HG02885 (cell line): ENCODE results near the gene UNC93B1.

Experiments
- ATAC-seq: cut with Tn5 transposase; IDR thresholded peaks from one replicate; pipeline ENCODE4 v1.9.1; 2021; ENCODE audit warnings: mild to moderate bottlenecking; ENCODE audit not compliant: unreplicated experiment, poor library complexity

UNC93B1 gene

GRCh38 chr11:68040957-68041591 is 37.2 kb upstream of the UNC93B1 start:
- no peak for ATAC-seq

GRCh38 chr11:68040101-68040956 is 36.4 kb upstream of the UNC93B1 start:
- ATAC-seq: peak; percentile 59

GRCh38 chr11:68039526-68040086 is 35.7 kb upstream of the UNC93B1 start:
- ATAC-seq: no peak

- ATAC-seq: peak; percentile 49
Observed at GRCh38 chr11:68038718-68039525, 35.0 kb upstream of the UNC93B1 start, which contains the start of gene TCIRG1. Gene TCIRG1, plus strand, starts transcription at chr11:68039025. Its CDS starts 2,247 bp downstream, at chr11:68041272.

GRCh38 chr11:68038226-68038717 is 34.4 kb upstream of the UNC93B1 start:
- no peak for ATAC-seq

- no peak for ATAC-seq
Observed at GRCh38 chr11:68037411-68038225, 33.7 kb upstream of the UNC93B1 start.

- ATAC-seq: no peak
Observed at GRCh38 chr11:68036717-68037239, 32.9 kb upstream of the UNC93B1 start.

- ATAC-seq: no peak
Observed at GRCh38 chr11:68036141-68036716, 32.3 kb upstream of the UNC93B1 start.

GRCh38 chr11:68035266-68035876 is 31.5 kb upstream of the UNC93B1 start:
- ATAC-seq: no peak

- ATAC-seq: no peak
Observed at GRCh38 chr11:68033708-68034045, 29.8 kb upstream of the UNC93B1 start.

- ATAC-seq: no peak
Observed at GRCh38 chr11:68032997-68033707, 29.3 kb upstream of the UNC93B1 start.

- ATAC-seq: no peak
Observed at GRCh38 chr11:68032003-68032402, 28.1 kb upstream of the UNC93B1 start.

GRCh38 chr11:68031144-68031464 is 27.2 kb upstream of the UNC93B1 start:
- ATAC-seq: no peak

- ATAC-seq: peak; percentile 95
Observed at GRCh38 chr11:68030318-68031143, 26.6 kb upstream of the UNC93B1 start, which contains the start of gene NDUFS8. Gene NDUFS8, plus strand, starts transcription at chr11:68030681. Its CDS starts 1,471 bp downstream, at chr11:68032152.

- no peak for ATAC-seq
Observed at GRCh38 chr11:68028802-68029545, 25.1 kb upstream of the UNC93B1 start.

GRCh38 chr11:68027667-68028066 is 23.8 kb upstream of the UNC93B1 start:
- no peak for ATAC-seq
